Hepatocyte (in vitro differentiated cells): Measurements from ENCODE around the gene RASGRP3.

Experiments
- CTCF ChIP-seq: fragments of 200-600 bp; sonication (generic); IDR thresholded peaks from 2 replicates; pipeline ENCODE4 v1.5.1; 2016; ENCODE audit warnings: antibody characterized with exemption, mild to moderate bottlenecking; ENCODE audit not compliant: poor library complexity
- EZH2 ChIP-seq: fragments of 200-600 bp; sonication (generic); IDR thresholded peaks from 2 replicates; pipeline ENCODE4 v1.6.1; 2016; ENCODE audit warnings: antibody characterized with exemption, mild to moderate bottlenecking, borderline replicate concordance

GRCh38 chr2:33444967-33445366 is 31.5 kb upstream of the RASGRP3 start:
- TF ChIP-seq EZH2 = no peak
- TF ChIP-seq CTCF = no peak
